Immature natural killer cell (primary cell): Measurements from ENCODE around the gene SKP1. TPM values are rescaled to one million over a fixed set of nuclear protein-coding genes. Genes with fewer than 3 reads are reported as not detected.

Experiments
- DNase-seq, 3 donors: peaks; one replicate each; pipeline ENCODE4 v3.0.0; 2022; ENCODE audit warnings: mixed read lengths in 1 of 3
- H3K27ac Mint-ChIP-seq, 6 donors: one replicate each; pipeline ENCODE4 v1.8.0; 2020; ENCODE audit warnings: mixed read lengths in 6 of 6, mild to moderate bottlenecking in 5 of 6, inconsistent platforms in 4 of 6, moderate library complexity in 3 of 6
- H3K27me3 Mint-ChIP-seq, 3 donors: one replicate each; pipeline ENCODE4 v1.8.0; 2020 to 2021; ENCODE audit warnings: low read depth in 3 of 3, mild to moderate bottlenecking in 3 of 3, mixed read lengths in 3 of 3, moderate library complexity in 3 of 3, inconsistent platforms in 1 of 3
- H3K36me3 Mint-ChIP-seq, 3 donors: one replicate each; pipeline ENCODE4 v1.8.0; 2020; ENCODE audit warnings: mixed read lengths in 3 of 3, inconsistent platforms in 2 of 3, mild to moderate bottlenecking in 2 of 3
- H3K4me1 Mint-ChIP-seq, 2 donors: one replicate each; pipeline ENCODE4 v1.8.0; 2020; ENCODE audit warnings: inconsistent platforms in 2 of 2, mild to moderate bottlenecking in 2 of 2, mixed read lengths in 2 of 2, moderate library complexity in 1 of 2
- H3K4me3 Mint-ChIP-seq, 5 donors: one replicate each; pipeline ENCODE4 v1.8.0; 2020; ENCODE audit warnings: mild to moderate bottlenecking in 5 of 5, mixed read lengths in 5 of 5, inconsistent platforms in 3 of 5, moderate library complexity in 3 of 5
- H3K9me3 Mint-ChIP-seq, 6 donors: one replicate each; pipeline ENCODE4 v1.8.0; 2020; ENCODE audit warnings: mild to moderate bottlenecking in 6 of 6, mixed read lengths in 6 of 6, inconsistent platforms in 4 of 6, moderate library complexity in 3 of 6
- polyA plus RNA-seq, 3 donors: library from polyadenylated mRNA; unstranded; fragments of 300-500 nt; fragmentation: Illumina TruSeq; gene quantifications; one replicate each; pipeline ENCODE4 v1.2.3, GENCODE V29; 2021

The SKP1 gene
- polyA plus RNA-seq, 3 donors from 2014 or later, result 955 to 1,349 (median 1,131) TPM

GRCh38 chr5:134125039-134126015, 51.4 kb downstream of the SKP1 start:
- Mint-ChIP-seq H3K27ac (peak overlapping the region; percentile 70 to 93 (median 88)), H3K27me3 (peaks cover 2 to 13% (median 12%) of the 10 kb centered on the region in 3 donors), H3K36me3 (peaks cover 0 to 6% (median 3%) of the 10 kb centered on the region in 3 donors), H3K4me1 (peaks cover 93 to 94% of the 10 kb centered on the region in 2 donors), H3K4me3 (peak overlapping the region; percentile 40 to 69 (median 57)), H3K9me3 (no peaks in the 10 kb centered on the region)
- DNase-seq, result no peak

GRCh38 chr5:134124289-134125038, 52.3 kb downstream of the SKP1 start:
- H3K36me3 Mint-ChIP-seq, result peaks cover 0 to 8% (median 6%) of the 10 kb centered on the region in 3 donors
- H3K27me3 Mint-ChIP-seq, result peaks cover 2 to 14% (median 9%) of the 10 kb centered on the region in 3 donors
- H3K27ac Mint-ChIP-seq, result peak overlapping the region; percentile 70 to 94 (median 89)
- no peak for DNase-seq
- no peaks in the 10 kb centered on the region for H3K9me3 Mint-ChIP-seq
- peaks cover 93 to 94% of the 10 kb centered on the region in 2 donors for H3K4me1 Mint-ChIP-seq
- H3K4me3 Mint-ChIP-seq, result peak overlapping the region in 4 of 5 donors; percentile 23 to 69 (median 50)

GRCh38 chr5:134123360-134123759, 53.4 kb downstream of the SKP1 start:
- Mint-ChIP-seq H3K27ac (peak overlapping the region; percentile 84 to 95 (median 92)), H3K36me3 (peaks cover 0 to 12% (median 6%) of the 10 kb centered on the region in 3 donors), H3K4me1 (peaks cover 93 to 94% of the 10 kb centered on the region in 2 donors), H3K27me3 (peaks cover 2 to 15% (median 9%) of the 10 kb centered on the region in 3 donors), H3K4me3 (peak overlapping the region; percentile 23 to 69 (median 46)), H3K9me3 (no peaks in the 10 kb centered on the region)
- DNase-seq, result no peak

- Mint-ChIP-seq H3K27me3 (peaks cover 2 to 14% (median 9%) of the 10 kb centered on the region in 3 donors), H3K4me3 (peak overlapping the region; percentile 63 to 75 (median 69)), H3K4me1 (peaks cover 93% of the 10 kb centered on the region in 2 donors), H3K27ac (peak overlapping the region; percentile 84 to 95 (median 92)), H3K36me3 (peaks cover 0 to 15% (median 6%) of the 10 kb centered on the region in 3 donors), H3K9me3 (no peaks in the 10 kb centered on the region)
- peak; percentile 75 to 80 (median 77) for DNase-seq
These were observed 54.2 kb downstream of the SKP1 start for GRCh38 chr5:134122530-134122929.

- H3K27ac Mint-ChIP-seq, result peak overlapping the region; percentile 40 to 95 (median 76)
- peaks cover 0 to 20% (median 10%) of the 10 kb centered on the region in 3 donors for H3K36me3 Mint-ChIP-seq
- no peak for DNase-seq
- no peaks in the 10 kb centered on the region for H3K9me3 Mint-ChIP-seq
- peaks cover 2 to 10% (median 9%) of the 10 kb centered on the region in 3 donors for H3K27me3 Mint-ChIP-seq
- peaks cover 95% of the 10 kb centered on the region in 2 donors for H3K4me1 Mint-ChIP-seq
- H3K4me3 Mint-ChIP-seq, result peak overlapping the region in 4 of 5 donors; percentile 18 to 85 (median 68)
These were observed 56.2 kb downstream of the SKP1 start for GRCh38 chr5:134120386-134121138.

GRCh38 chr5:134119720-134120119, 57.0 kb downstream of the SKP1 start:
- no peak for DNase-seq
- H3K9me3 Mint-ChIP-seq, result no peaks in the 10 kb centered on the region
- peaks cover 2 to 10% (median 6%) of the 10 kb centered on the region in 3 donors for H3K27me3 Mint-ChIP-seq
- peaks cover 87 to 88% of the 10 kb centered on the region in 2 donors for H3K4me1 Mint-ChIP-seq
- H3K36me3 Mint-ChIP-seq, result peaks cover 0 to 20% (median 10%) of the 10 kb centered on the region in 3 donors
- H3K27ac Mint-ChIP-seq, result peak overlapping the region; percentile 36 to 87 (median 79)
- H3K4me3 Mint-ChIP-seq, result peak overlapping the region; percentile 59 to 85 (median 74)

- peaks cover 84 to 85% of the 10 kb centered on the region in 2 donors for H3K4me1 Mint-ChIP-seq
- peaks cover 0 to 20% (median 5%) of the 10 kb centered on the region in 3 donors for H3K36me3 Mint-ChIP-seq
- peaks cover 12 to 19% (median 15%) of the 10 kb centered on the region in 3 donors for H3K27me3 Mint-ChIP-seq
- peak in 2 of 3 donors; percentile 42 to 50 for DNase-seq
- H3K4me3 Mint-ChIP-seq, result peak overlapping the region; percentile 20 to 85 (median 74)
- peak overlapping the region in 5 of 6 donors; percentile 38 to 87 (median 56) for H3K27ac Mint-ChIP-seq
- H3K9me3 Mint-ChIP-seq, result no peaks in the 10 kb centered on the region
These were observed 58.4 kb downstream of the SKP1 start for GRCh38 chr5:134118212-134118835.

- no peak for DNase-seq
- H3K4me1 Mint-ChIP-seq, result peaks cover 72 to 78% of the 10 kb centered on the region in 2 donors
- no peaks in the 10 kb centered on the region for H3K9me3 Mint-ChIP-seq
These were observed 59.7 kb downstream of the SKP1 start for GRCh38 chr5:134116789-134117761.

GRCh38 chr5:134116286-134116685, 60.5 kb downstream of the SKP1 start:
- no peak for DNase-seq
- Mint-ChIP-seq H3K27me3 (peaks cover 10 to 19% (median 11%) of the 10 kb centered on the region in 3 donors), H3K27ac (peak overlapping the region; percentile 1 to 87 (median 67)), H3K4me3 (peak overlapping the region; percentile 55 to 85 (median 78)), H3K36me3 (peaks cover 0 to 17% (median 4%) of the 10 kb centered on the region in 3 donors), H3K9me3 (no peaks in the 10 kb centered on the region), H3K4me1 (peaks cover 71 to 74% of the 10 kb centered on the region in 2 donors)

More at GRCh38 chr5:134116789-134117761, 59.7 kb downstream of the SKP1 start:
- Mint-ChIP-seq H3K27ac (peak overlapping the region; percentile 1 to 87 (median 66)), H3K36me3 (peaks cover 0 to 20% (median 4%) of the 10 kb centered on the region in 3 donors), H3K4me3 (peak overlapping the region; percentile 55 to 85 (median 78)), H3K27me3 (peaks cover 10 to 22% (median 15%) of the 10 kb centered on the region in 3 donors)

- peaks cover 10 to 21% (median 11%) of the 10 kb centered on the region in 3 donors for H3K27me3 Mint-ChIP-seq
- H3K27ac Mint-ChIP-seq, result peak overlapping the region; percentile 1 to 87 (median 67)
- peaks cover 68 to 71% of the 10 kb centered on the region in 2 donors for H3K4me1 Mint-ChIP-seq
- no peaks in the 10 kb centered on the region for H3K9me3 Mint-ChIP-seq
- peak overlapping the region; percentile 55 to 85 (median 78) for H3K4me3 Mint-ChIP-seq
- no peak for DNase-seq
- H3K36me3 Mint-ChIP-seq, result peaks cover 0 to 17% (median 4%) of the 10 kb centered on the region in 3 donors
These were observed 61.0 kb downstream of the SKP1 start for GRCh38 chr5:134115806-134116175.
